H9 (cell line): ENCODE results near the gene DSP. TPM values are rescaled to one million over a fixed set of nuclear protein-coding genes. Genes with fewer than 3 reads are reported as not detected.

Experiments
- DNase-seq: peaks from one replicate; pipeline ENCODE4 v3.0.0-alpha.2; 2017
- H2AFZ ChIP-seq: one replicate; pipeline ENCODE4 v1.6.1; 2013; ENCODE audit warnings: mild to moderate bottlenecking, low read length, control low read depth, moderate library complexity
- H2AK5ac ChIP-seq: 2 replicates; pipeline ENCODE4 v1.6.1; 2013; ENCODE audit warnings: low read length, control low read depth, mixed read lengths; ENCODE audit not compliant: insufficient read length
- H2BK120ac ChIP-seq: one replicate; pipeline ENCODE4 v1.6.1; 2013; ENCODE audit warnings: low read depth, mild to moderate bottlenecking, low read length, control low read depth, inconsistent platforms; ENCODE audit not compliant: poor library complexity, severe bottlenecking
- H2BK12ac ChIP-seq: 2 replicates; pipeline ENCODE4 v1.6.1; 2013; ENCODE audit warnings: low read length, control low read depth, mixed read lengths, low read depth; ENCODE audit not compliant: insufficient read length
- H2BK15ac ChIP-seq: 2 replicates; pipeline ENCODE4 v1.6.1; 2013; ENCODE audit warnings: low read depth, low read length, control low read depth
- H2BK20ac ChIP-seq: one replicate; pipeline ENCODE4 v1.6.1; 2013; ENCODE audit warnings: low read depth, mild to moderate bottlenecking, low read length, control low read depth, inconsistent platforms; ENCODE audit not compliant: poor library complexity, severe bottlenecking
- H2BK5ac ChIP-seq: 2 replicates; pipeline ENCODE4 v1.6.1; 2013; ENCODE audit warnings: low read length, control low read depth, mixed read lengths; ENCODE audit not compliant: insufficient read length
- H3K14ac ChIP-seq: 2 replicates; pipeline ENCODE4 v1.6.1; 2013; ENCODE audit warnings: low read length, control low read depth; ENCODE audit not compliant: insufficient read depth
- H3K18ac ChIP-seq: 2 replicates; pipeline ENCODE4 v1.6.1; 2013; ENCODE audit warnings: low read depth, mild to moderate bottlenecking, mixed read lengths, low read length, control low read depth; ENCODE audit not compliant: insufficient read length
- H3K23ac ChIP-seq: 2 replicates; pipeline ENCODE4 v1.6.1; 2013; ENCODE audit warnings: low read length, control low read depth, mixed read lengths, low read depth; ENCODE audit not compliant: insufficient read length
- H3K23me2 ChIP-seq: 2 replicates; pipeline ENCODE4 v1.6.1; 2013; ENCODE audit warnings: low read depth, mild to moderate bottlenecking, mixed read lengths, low read length, control low read depth; ENCODE audit not compliant: insufficient read length, poor library complexity, severe bottlenecking
- H3K27ac ChIP-seq: 2 replicates; pipeline ENCODE4 v1.5.1; 2013; ENCODE audit warnings: low read length, control low read depth, mixed read lengths, low read depth; ENCODE audit not compliant: insufficient read length
- H3K27me3 ChIP-seq: 2 replicates; pipeline ENCODE4 v1.6.1; 2013; ENCODE audit warnings: low read length, control low read depth, inconsistent platforms; ENCODE audit not compliant: insufficient read depth
- H3K4ac ChIP-seq: 2 replicates; pipeline ENCODE4 v1.6.1; 2013; ENCODE audit warnings: low read depth, mild to moderate bottlenecking, control low read depth, inconsistent platforms, low read length, moderate library complexity
- H3K4me1 ChIP-seq: 2 replicates; pipeline ENCODE4 v1.6.1; 2013; ENCODE audit warnings: low read length, control low read depth, inconsistent platforms; ENCODE audit not compliant: insufficient read depth
- H3K4me2 ChIP-seq: 2 replicates; pipeline ENCODE4 v1.6.1; 2013; ENCODE audit warnings: low read length, control low read depth, mixed read lengths; ENCODE audit not compliant: insufficient read length, insufficient read depth
- H3K56ac ChIP-seq: 2 replicates; pipeline ENCODE4 v1.6.1; 2013; ENCODE audit warnings: low read depth, mild to moderate bottlenecking, mixed read lengths, low read length, control low read depth; ENCODE audit not compliant: insufficient read length
- H3K79me1 ChIP-seq: 2 replicates; pipeline ENCODE4 v1.6.1; 2013; ENCODE audit warnings: low read depth, mild to moderate bottlenecking, moderate library complexity, low read length, control low read depth, inconsistent platforms; ENCODE audit not compliant: insufficient read depth, poor library complexity, severe bottlenecking
- H3K79me2 ChIP-seq: 2 replicates; pipeline ENCODE4 v1.6.1; 2013; ENCODE audit warnings: low read length, control low read depth, inconsistent platforms; ENCODE audit not compliant: insufficient read depth
- H3K9ac ChIP-seq: 2 replicates; pipeline ENCODE4 v1.6.1; 2013; ENCODE audit warnings: low read length, control low read depth, mixed read lengths; ENCODE audit not compliant: insufficient read length; ENCODE audit errors: extremely low read depth
- H3K9me3 ChIP-seq: one replicate; pipeline ENCODE4 v1.6.1; 2013; ENCODE audit warnings: low read depth, low read length, inconsistent platforms; ENCODE audit not compliant: control insufficient read depth
- H3T11ph ChIP-seq: one replicate; pipeline ENCODE4 v1.6.1; 2013; ENCODE audit warnings: mild to moderate bottlenecking, low read length, control low read depth, inconsistent platforms
- H4K20me1 ChIP-seq: one replicate; pipeline ENCODE4 v1.6.1; 2013; ENCODE audit not compliant: control insufficient read depth, insufficient read length, insufficient read depth
- H4K5ac ChIP-seq: 2 replicates; pipeline ENCODE4 v1.6.1; 2013; ENCODE audit warnings: low read depth, mild to moderate bottlenecking, mixed read lengths, low read length, control low read depth; ENCODE audit not compliant: insufficient read length
- H4K8ac ChIP-seq: replicated peaks from 2 replicates; pipeline ENCODE4 v1.6.1; 2013; ENCODE audit warnings: low read length, control low read depth, mixed read lengths, low read depth; ENCODE audit not compliant: insufficient read length
- H4K91ac ChIP-seq: 2 replicates; pipeline ENCODE4 v1.6.1; 2013; ENCODE audit warnings: low read depth, mild to moderate bottlenecking, moderate library complexity, mixed read lengths, low read length, control low read depth; ENCODE audit not compliant: insufficient read length
- H3K27ac Mint-ChIP-seq, 3 experiments: 2 replicates in 2 of 3; 3 replicates in 1 of 3; pipeline ENCODE4 v1.8.0; 2020 to 2021; ENCODE audit warnings: mixed read lengths in 3 of 3, mild to moderate bottlenecking in 1 of 3, moderate library complexity in 1 of 3
- H3K27me3 Mint-ChIP-seq: 2 replicates; pipeline ENCODE4 v1.8.0; 2021; ENCODE audit warnings: low read depth, mild to moderate bottlenecking, moderate library complexity, mixed read lengths
- H3K36me3 Mint-ChIP-seq, 3 experiments: 2 replicates in 2 of 3; 3 replicates in 1 of 3; pipeline ENCODE4 v1.8.0; 2020 to 2021; ENCODE audit warnings: low read depth in 3 of 3, mixed read lengths in 3 of 3; ENCODE audit not compliant: insufficient read depth in 1 of 3
- H3K4me1 Mint-ChIP-seq, 2 experiments: 2 replicates each; pipeline ENCODE4 v1.8.0; 2020; ENCODE audit warnings: mixed read lengths in 2 of 2
- H3K4me3 Mint-ChIP-seq, 2 experiments: 2 replicates in 1 of 2; 3 replicates in 1 of 2; pipeline ENCODE4 v1.8.0; 2020 to 2021; ENCODE audit warnings: mild to moderate bottlenecking in 2 of 2, mixed read lengths in 2 of 2, moderate library complexity in 1 of 2
- H3K9me3 Mint-ChIP-seq, 2 experiments: 2 replicates in 1 of 2; 3 replicates in 1 of 2; pipeline ENCODE4 v1.8.0; 2020; ENCODE audit warnings: mild to moderate bottlenecking in 2 of 2, mixed read lengths in 2 of 2, moderate library complexity in 1 of 2
- CTCF ChIP-seq: fragments of 200-600 bp; sonication (generic); conservative IDR thresholded peaks from 3 replicates; pipeline ENCODE4 v1.8.0; 2021; ENCODE audit warnings: antibody characterized with exemption, mild to moderate bottlenecking
- WGBS: extraction: QIAGEN DNeasy Blood & Tissue Kit; methylation state at CpG from one replicate; pipeline ENCODE4 v1.1.7; 2013; ENCODE audit warnings: missing lambda C conversion rate, low lambda C conversion rate, mixed read lengths; ENCODE audit not compliant: insufficient read length; ENCODE audit errors: extremely low coverage; 5-methylcytosine and 5-hydroxymethylcytosine counted together
- total RNA-seq: library from RNA; stranded (reverse); gene quantifications from 2 replicates; pipeline ENCODE4 v1.2.1, GENCODE V29; 2021

The DSP gene
- total RNA-seq, 1 experiment from 2014 or later, result 48.9 TPM

GRCh38 chr6:7502743-7503142 is 38.7 kb upstream of the DSP start:
- Histone ChIP-seq H4K20me1 (no peaks in the 10 kb centered on the region), H2AFZ (no peak overlapping the region), H3K4me1 (peaks cover 6% of the 10 kb centered on the region), H3K9me3 (no peaks in the 10 kb centered on the region), H3K56ac (no peak overlapping the region), H2BK5ac (no peak overlapping the region), H3K23ac (no peak overlapping the region), H3K27ac (no peak overlapping the region), H4K8ac (no peak overlapping the region), H3K79me1 (no peaks in the 10 kb centered on the region), H4K91ac (no peak overlapping the region), H2BK20ac (no peak overlapping the region), H2BK120ac (no peak overlapping the region), H3T11ph (no peak overlapping the region), H3K9ac (no peak overlapping the region), H3K4me2 (no peak overlapping the region), H3K18ac (no peak overlapping the region), H3K27me3 (no peaks in the 10 kb centered on the region), H2BK15ac (no peak overlapping the region), H3K79me2 (no peaks in the 10 kb centered on the region), H3K23me2 (no peaks in the 10 kb centered on the region), H2BK12ac (no peak overlapping the region), H3K14ac (no peak overlapping the region), H4K5ac (no peak overlapping the region), H2AK5ac (no peak overlapping the region), H3K4ac (no peak overlapping the region)
- peaks cover 8% of the 10 kb centered on the region; the same call in 1 of the 2 replicates for H3K27me3 Mint-ChIP-seq
- no peak overlapping the region for H3K4me3 Mint-ChIP-seq
- no peak for TF ChIP-seq CTCF
- peak; percentile 46 for DNase-seq
- peaks cover 28 to 36% of the 10 kb centered on the region in 2 experiments for H3K4me1 Mint-ChIP-seq
- no peaks in the 10 kb centered on the region for H3K36me3 Mint-ChIP-seq
- WGBS, result no CpG with 5 or more reads among the region's 11 CpGs
- H3K9me3 Mint-ChIP-seq, result no peaks in the 10 kb centered on the region
- peak overlapping the region in 1 of 3 experiments; percentile 47; a peak in 2 of 7 replicates for H3K27ac Mint-ChIP-seq
